Progenitor cell of endocrine pancreas (in vitro differentiated cells): Measurements from ENCODE around the gene PAX1. TPM values are rescaled to one million over a fixed set of nuclear protein-coding genes. Genes with fewer than 3 reads are reported as not detected.

Experiments used
- DNase-seq: peaks from one replicate; pipeline ENCODE4 v3.0.0; 2021; ENCODE audit warnings: low spot score; ENCODE audit not compliant: unreplicated experiment
- H3K27ac Mint-ChIP-seq: 2 replicates; pipeline ENCODE4 v1.8.0; 2021; ENCODE audit warnings: mild to moderate bottlenecking, moderate library complexity, mixed read lengths
- H3K27me3 Mint-ChIP-seq: 2 replicates; pipeline ENCODE4 v1.8.0; 2021; ENCODE audit warnings: mixed read lengths
- H3K36me3 Mint-ChIP-seq: 2 replicates; pipeline ENCODE4 v1.8.0; 2022; ENCODE audit warnings: mixed read lengths; ENCODE audit not compliant: insufficient read depth
- H3K4me1 Mint-ChIP-seq: 2 replicates; pipeline ENCODE4 v1.8.0; 2021; ENCODE audit warnings: low read depth, mixed read lengths
- H3K4me3 Mint-ChIP-seq: 2 replicates; pipeline ENCODE4 v1.8.0; 2021; ENCODE audit warnings: low read depth, mild to moderate bottlenecking, moderate library complexity, mixed read lengths
- H3K9me3 Mint-ChIP-seq: 2 replicates; pipeline ENCODE4 v1.8.0; 2021; ENCODE audit warnings: low read depth, mixed read lengths
- long read RNA-seq: library from polyadenylated mRNA; unstranded; transcript quantifications from one replicate; pipeline ENCODE4 v2.0.0, GENCODE V29; 2020
- total RNA-seq: library from RNA; stranded (reverse); gene quantifications from 2 replicates; pipeline ENCODE4 v1.2.1, GENCODE V29; 2021
- TF ChIP-seq, protein P1 (sequence below): fragments of 200-600 bp; sonication (generic); IDR thresholded peaks from one replicate; pipeline ENCODE4 v1.5.0; 2021; ENCODE audit warnings: antibody characterized with exemption, mild to moderate bottlenecking; ENCODE audit not compliant: unreplicated experiment

The PAX1 gene
- 1.3 and 3.3 TPM in 2 replicates for total RNA-seq
- long read RNA-seq, partial matches to known transcripts = 0 of 1 reads
- long read RNA-seq, other reads (novel, unspliced or antisense) = 1 of 1 reads

DNA sequence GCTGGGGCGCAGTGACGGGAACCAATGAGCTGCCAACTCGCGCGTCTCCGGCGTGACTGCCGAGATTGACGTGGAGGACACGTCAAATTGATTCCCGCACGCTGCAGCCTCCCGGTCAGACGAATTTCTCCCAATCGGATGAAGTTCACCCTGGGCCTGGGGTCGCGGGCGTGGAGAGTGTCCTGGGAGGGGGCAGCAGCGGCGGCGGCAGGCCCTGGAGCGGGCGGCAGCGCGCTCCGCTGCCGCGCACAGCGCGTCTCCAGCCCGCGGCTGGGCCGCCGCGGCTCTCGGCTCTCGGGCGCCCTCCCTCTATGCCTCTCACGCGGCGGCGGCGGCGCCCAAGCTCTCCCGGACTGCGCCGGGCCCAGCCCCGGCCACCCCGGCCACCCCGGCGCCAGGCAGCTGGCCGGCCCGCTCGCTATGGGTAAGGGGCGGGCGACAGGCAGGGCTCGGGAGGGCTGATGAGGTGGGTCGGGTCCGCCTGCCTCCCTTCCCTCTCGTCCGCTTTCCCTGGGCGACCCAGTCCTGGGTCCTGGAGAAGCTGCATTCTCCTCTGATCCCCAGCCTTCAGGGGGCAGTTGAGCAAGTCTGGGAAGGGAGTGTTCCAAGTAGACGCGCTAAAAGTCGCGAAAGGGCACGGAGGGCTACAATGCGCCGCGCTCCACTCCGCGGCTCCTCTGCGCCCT is at the start of gene PAX1:
Gene PAX1, plus strand, starts transcription at position 90 of the 686 bp plus-strand sequence. Its CDS starts 49 bp downstream, at position 139.
- Mint-ChIP-seq H3K4me1 (peaks cover 15% of the 10 kb centered on the region), H3K36me3 (no peaks in the 10 kb centered on the region), H3K27me3 (peaks cover 95% of the 10 kb centered on the region), H3K4me3 (peak within 1 kb of the TSS; percentile 52), H3K27ac (peak within 1 kb of the TSS; percentile 73), H3K9me3 (no peaks in the 10 kb centered on the region)
- DNase-seq = no peak
- TF ChIP-seq, protein P1, sequence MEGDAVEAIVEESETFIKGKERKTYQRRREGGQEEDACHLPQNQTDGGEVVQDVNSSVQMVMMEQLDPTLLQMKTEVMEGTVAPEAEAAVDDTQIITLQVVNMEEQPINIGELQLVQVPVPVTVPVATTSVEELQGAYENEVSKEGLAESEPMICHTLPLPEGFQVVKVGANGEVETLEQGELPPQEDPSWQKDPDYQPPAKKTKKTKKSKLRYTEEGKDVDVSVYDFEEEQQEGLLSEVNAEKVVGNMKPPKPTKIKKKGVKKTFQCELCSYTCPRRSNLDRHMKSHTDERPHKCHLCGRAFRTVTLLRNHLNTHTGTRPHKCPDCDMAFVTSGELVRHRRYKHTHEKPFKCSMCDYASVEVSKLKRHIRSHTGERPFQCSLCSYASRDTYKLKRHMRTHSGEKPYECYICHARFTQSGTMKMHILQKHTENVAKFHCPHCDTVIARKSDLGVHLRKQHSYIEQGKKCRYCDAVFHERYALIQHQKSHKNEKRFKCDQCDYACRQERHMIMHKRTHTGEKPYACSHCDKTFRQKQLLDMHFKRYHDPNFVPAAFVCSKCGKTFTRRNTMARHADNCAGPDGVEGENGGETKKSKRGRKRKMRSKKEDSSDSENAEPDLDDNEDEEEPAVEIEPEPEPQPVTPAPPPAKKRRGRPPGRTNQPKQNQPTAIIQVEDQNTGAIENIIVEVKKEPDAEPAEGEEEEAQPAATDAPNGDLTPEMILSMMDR = peak; percentile 34

DNA sequence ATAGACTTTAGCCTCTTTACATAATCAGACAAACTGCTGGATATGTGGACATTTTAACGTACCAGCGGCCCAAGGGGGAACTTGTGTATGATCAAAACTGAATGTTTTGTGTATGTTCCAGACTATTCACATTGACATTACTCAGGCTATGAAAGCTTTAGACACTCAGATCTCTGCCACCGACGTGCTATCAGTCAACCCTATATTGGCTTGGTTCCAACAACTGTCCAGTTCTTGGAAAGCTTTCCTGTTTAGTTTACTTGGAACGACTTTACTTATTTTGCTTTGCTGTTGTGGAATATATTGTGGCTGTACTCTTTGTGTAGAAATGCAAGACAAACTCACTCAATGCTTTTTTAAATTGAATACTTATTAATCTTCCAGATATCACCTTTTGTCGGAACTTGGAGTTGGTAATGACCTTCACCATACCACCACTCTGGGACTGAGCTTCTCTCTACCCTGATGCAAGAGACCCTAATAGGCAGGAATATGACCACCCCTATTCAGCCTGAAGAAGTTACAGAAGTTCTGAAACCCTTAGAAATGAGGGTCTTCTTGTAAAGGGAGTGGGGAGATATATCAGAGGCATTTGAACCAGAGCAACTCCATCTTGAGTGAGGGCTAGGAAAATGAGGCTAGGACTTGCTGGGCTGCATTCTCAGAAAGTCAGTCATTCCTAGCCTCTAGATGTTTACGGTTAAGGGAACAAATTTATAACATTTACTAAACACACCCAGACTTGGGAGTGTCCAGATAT is 49.0 kb upstream of the PAX1 start:
- no peak for DNase-seq
- Mint-ChIP-seq H3K36me3 (no peaks in the 10 kb centered on the region), H3K4me3 (no peak overlapping the region), H3K27me3 (peaks cover 13% of the 10 kb centered on the region), H3K9me3 (no peaks in the 10 kb centered on the region), H3K4me1 (no peaks in the 10 kb centered on the region), H3K27ac (no peak overlapping the region)
- TF ChIP-seq, protein P1 = no peak

DNA sequence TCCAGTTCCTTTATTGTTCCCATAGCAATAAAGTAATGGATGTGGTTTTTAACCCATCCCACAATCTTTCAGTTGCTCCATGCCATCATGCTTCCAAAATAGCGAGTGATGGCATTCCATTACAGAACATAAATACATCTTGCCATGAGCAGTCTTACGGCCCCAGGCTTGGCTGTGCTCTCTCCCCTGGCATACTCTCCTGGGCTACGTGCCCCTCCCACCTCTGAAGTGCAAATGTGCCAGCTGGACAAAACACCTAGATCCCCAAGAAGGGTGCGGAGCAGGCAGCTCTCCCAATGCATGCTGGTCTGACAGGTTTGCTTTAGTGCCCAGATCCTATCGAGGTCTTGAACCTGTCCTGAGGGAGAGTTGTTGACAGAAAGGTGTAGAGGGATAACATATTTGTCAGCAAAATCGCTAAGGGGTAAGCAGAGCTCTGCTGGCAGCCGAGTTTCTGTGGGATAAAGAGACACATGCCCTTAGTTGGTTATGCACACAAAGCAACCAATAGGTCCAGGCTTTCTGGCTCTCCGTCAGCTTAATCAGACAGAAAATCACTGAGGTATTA is 43.9 kb upstream of the PAX1 start:
- Mint-ChIP-seq H3K9me3 (no peaks in the 10 kb centered on the region), H3K27ac (no peak overlapping the region), H3K4me1 (no peaks in the 10 kb centered on the region), H3K4me3 (no peak overlapping the region), H3K36me3 (no peaks in the 10 kb centered on the region), H3K27me3 (peaks cover 4% of the 10 kb centered on the region)
- DNase-seq = no peak
- TF ChIP-seq, protein P1 = no peak

DNA sequence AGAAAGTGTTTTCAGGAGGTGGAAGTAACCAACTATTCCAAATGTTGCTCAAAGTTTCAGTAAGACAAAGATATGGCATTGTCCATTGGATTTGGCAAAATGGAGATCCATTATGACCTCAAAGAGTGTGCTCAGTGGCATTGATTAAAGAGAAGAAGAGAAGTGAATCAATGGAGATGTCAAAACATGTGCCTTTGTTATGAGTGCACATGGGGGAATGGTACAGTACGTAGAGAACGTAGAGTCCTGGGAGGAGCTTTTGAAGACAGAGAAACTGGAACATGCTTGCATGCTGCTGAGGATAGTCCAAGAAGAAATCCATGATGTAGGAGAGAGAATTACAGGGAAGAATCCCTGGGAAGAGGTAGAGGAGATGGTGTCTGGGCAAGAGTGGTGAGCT is 42.0 kb upstream of the PAX1 start:
- no peaks in the 10 kb centered on the region for H3K27me3 Mint-ChIP-seq
- TF ChIP-seq, protein P1 = no peak
- H3K4me3 Mint-ChIP-seq = no peak overlapping the region
- no peaks in the 10 kb centered on the region for H3K36me3 Mint-ChIP-seq
- no peaks in the 10 kb centered on the region for H3K4me1 Mint-ChIP-seq
- no peaks in the 10 kb centered on the region for H3K9me3 Mint-ChIP-seq
- DNase-seq = no peak
- H3K27ac Mint-ChIP-seq = no peak overlapping the region

DNA sequence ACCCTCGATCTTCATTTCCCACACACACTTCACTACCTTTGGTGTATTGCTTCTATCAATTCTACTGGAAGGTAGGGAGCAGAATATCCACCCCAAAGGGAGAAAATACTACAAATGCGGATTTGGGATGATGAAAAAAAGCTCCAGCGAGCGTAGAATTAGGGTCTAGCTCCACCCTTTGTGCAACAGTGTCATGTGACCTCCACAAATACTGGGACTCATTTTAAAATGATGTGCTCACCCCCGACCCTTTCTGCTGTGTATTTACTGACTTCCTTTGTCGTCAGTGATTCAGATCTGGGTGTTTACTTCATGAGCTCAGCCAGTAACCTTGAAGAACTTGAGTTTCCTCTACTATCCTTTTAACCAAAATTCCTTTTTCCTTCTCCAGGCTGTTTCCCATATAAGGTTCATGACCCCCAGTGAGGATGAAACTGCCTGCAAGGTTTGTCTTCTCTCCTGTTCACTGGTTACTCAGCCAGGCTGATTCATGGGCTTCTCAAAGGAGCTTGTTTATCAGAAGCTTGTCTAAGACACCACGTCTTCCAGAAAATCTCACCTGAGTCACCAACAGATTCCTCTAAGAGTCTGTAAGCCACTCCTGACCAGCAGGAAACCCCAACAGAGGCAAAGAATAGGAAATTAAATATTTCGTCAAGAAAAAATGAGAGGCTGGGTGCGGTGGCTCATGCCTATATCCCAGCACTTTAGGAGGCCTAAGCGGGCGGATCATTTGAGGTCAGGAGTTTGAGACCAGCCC is 39.6 kb upstream of the PAX1 start:
- Mint-ChIP-seq H3K9me3 (no peaks in the 10 kb centered on the region), H3K27ac (no peak overlapping the region), H3K27me3 (no peaks in the 10 kb centered on the region), H3K4me3 (no peak overlapping the region), H3K36me3 (no peaks in the 10 kb centered on the region), H3K4me1 (no peaks in the 10 kb centered on the region)
- TF ChIP-seq, protein P1 = no peak
- DNase-seq = no peak
